LNCaP clone FGC (cell line): ENCODE measurements around the gene RASGRF1.

Source experiments
- DNase-seq: peaks from one replicate; pipeline ENCODE4 v3.0.0-alpha.2; 2011; ENCODE audit warnings: low read depth
- H3K4me3 ChIP-seq: 2 replicates; pipeline ENCODE4 v1.5.1; 2011; ENCODE audit warnings: mild to moderate bottlenecking, low read depth, low read length, control low read depth
- TF ChIP-seq, protein P1 (sequence below): IDR thresholded peaks from 2 replicates; pipeline ENCODE4 v1.5.1; 2012; ENCODE audit warnings: mild to moderate bottlenecking; ENCODE audit not compliant: control insufficient read depth, insufficient read depth; ENCODE audit errors: extremely low read depth

The RASGRF1 gene

GRCh38 chr15:78934655-78935023 lies 155.9 kb downstream of the RASGRF1 start:
- H3K4me3 ChIP-seq = no peak overlapping the region
- TF ChIP-seq, protein P1, sequence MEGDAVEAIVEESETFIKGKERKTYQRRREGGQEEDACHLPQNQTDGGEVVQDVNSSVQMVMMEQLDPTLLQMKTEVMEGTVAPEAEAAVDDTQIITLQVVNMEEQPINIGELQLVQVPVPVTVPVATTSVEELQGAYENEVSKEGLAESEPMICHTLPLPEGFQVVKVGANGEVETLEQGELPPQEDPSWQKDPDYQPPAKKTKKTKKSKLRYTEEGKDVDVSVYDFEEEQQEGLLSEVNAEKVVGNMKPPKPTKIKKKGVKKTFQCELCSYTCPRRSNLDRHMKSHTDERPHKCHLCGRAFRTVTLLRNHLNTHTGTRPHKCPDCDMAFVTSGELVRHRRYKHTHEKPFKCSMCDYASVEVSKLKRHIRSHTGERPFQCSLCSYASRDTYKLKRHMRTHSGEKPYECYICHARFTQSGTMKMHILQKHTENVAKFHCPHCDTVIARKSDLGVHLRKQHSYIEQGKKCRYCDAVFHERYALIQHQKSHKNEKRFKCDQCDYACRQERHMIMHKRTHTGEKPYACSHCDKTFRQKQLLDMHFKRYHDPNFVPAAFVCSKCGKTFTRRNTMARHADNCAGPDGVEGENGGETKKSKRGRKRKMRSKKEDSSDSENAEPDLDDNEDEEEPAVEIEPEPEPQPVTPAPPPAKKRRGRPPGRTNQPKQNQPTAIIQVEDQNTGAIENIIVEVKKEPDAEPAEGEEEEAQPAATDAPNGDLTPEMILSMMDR = no peak
- no peak for DNase-seq

- peak; percentile 87 for DNase-seq
- TF ChIP-seq, protein P1 = 0 out of 2 replicates have a peak, but pooled peaks have one; percentile 11
- no peak overlapping the region for H3K4me3 ChIP-seq
Observed at GRCh38 chr15:78933823-78934654, 156.5 kb downstream of the RASGRF1 start.

DNA sequence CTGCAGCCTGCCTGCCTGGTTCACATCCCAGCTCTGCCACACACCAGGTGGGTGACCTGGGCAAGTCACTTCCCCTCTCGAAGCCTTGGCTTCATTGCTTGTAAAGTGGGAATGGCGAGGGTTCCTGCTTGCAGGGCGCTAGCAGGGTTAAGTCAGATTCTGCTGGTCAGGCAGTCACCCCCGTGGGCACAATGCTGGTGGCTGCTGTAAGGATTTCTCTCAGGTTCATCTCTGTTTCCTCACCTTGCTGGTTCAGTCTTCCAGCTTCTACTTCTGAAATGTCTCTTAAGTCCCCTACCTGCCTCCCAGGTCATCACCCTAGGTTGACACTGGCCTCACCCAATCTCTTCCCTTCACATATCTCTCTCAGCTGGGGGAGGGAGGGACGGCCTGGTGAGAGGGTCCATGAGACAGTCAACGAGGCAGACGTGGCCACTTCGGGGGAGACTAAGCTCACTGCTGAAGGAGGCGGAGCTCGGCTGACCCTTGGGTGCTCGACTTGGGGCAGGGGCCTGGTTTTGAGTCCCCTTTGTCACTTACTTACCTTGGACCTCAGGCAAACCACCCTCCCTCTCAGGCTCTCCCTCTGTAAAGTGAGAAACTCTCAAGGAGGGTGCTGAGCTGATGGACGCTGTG lies 157.3 kb downstream of the RASGRF1 start:
- DNase-seq = no peak
- no peak overlapping the region for H3K4me3 ChIP-seq
- TF ChIP-seq, protein P1 = no peak

GRCh38 chr15:78932258-78932808 lies 158.2 kb downstream of the RASGRF1 start:
- no peak for DNase-seq
- H3K4me3 ChIP-seq = no peak overlapping the region
- TF ChIP-seq, protein P1 = no peak

DNA sequence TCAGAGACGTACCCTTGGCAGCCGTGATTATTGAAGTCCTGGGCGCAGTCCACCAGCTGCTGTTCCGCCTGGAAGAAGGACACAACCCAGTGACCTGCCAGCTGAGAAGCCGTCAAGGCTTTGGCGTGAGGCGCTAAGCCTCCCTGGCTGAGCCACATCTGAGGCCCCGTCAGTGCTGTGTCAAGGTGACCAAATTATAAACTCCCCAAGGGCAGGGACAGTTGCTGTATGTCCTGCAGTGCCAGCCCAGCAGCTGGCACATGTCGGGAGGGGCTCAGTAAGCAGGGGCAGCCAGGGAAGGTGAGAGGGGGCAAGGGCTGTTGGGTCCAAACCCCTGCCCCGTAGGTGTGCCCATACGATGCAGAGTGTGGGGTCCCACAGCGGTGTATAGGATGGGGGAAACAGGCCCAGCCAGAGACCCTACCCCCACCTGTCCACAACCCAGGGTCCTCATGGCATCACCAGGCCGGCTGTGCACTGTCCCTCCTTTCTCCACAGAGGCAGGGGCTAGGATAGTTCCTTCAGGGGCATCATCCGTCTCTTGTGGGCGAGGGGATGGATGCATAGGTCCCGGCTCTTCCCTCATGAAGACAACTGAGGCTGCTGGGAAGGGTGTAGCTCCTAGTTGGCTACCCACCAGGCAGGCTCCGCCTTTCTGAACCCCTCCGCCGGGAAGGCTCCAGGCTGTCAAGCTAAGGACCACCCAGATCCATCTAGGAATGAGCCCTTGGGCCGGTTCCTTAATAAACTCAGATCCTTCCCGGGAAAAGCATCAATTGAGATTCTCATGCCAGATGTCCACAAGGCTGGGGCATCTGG lies 158.9 kb downstream of the RASGRF1 start:
- no peak overlapping the region for H3K4me3 ChIP-seq
- no peak for DNase-seq
- TF ChIP-seq, protein P1 = no peak

DNA sequence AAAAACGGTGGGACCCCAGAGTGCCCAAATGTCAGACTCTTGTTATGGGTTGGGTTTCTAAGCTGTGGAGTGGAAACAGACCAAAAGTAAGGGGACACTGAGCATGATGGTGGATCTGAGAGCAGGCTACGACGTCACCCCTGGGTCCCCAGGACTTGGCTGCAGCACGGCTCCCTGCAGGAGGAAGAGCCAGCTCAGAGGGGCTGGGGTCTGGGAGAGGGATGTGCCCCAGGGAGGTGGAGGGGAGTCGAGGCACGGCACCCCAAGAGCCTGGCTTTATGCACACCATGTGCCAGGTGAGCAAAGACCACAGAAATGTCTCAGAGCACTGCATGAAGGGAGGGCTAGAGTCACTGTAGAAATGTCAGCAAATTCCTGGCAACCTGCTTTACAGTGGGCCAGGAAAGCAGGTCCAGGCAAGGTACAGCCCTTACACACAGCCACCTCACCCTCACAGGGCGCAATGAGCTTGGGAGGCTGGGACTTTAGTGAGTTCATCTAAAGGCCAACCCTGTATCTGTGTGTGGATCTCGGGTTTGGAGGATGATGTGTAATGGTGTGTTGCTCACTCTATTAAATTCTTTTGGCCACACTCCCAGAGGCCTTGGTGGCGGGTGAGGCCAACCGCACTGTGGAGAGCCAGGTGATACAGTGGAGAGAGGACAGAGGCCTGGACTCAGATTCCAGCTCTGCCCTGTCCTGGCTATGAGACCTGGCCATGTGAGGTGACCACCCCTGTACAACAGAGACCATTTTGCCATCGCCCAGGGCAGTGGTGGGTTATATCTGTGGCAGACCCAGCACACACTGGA lies 159.8 kb downstream of the RASGRF1 start:
- TF ChIP-seq, protein P1 = no peak
- DNase-seq = peak; percentile 100
- no peak overlapping the region for H3K4me3 ChIP-seq
